Ovary (tissue), 9 donors: Measurements from ENCODE around the gene APH1A. TPM values are rescaled to one million over a fixed set of nuclear protein-coding genes. Genes with fewer than 3 reads are reported as not detected.

Source experiments
- DNase-seq, 5 donors: peaks; one replicate each; pipeline ENCODE4 v3.0.0-alpha.2; 2019 to 2020
- H3K27ac ChIP-seq, 2 donors: fragments of 200-600 bp; one replicate each; pipeline versions ENCODE4 v1.5.1 to v1.8.0; 2019 to 2022
- H3K27me3 ChIP-seq: fragments of 200-600 bp; one replicate; pipeline ENCODE4 v1.8.0; 2022
- H3K36me3 ChIP-seq: fragments of 200-600 bp; sonication (generic); one replicate; pipeline ENCODE4 v1.5.1; 2019
- H3K4me1 ChIP-seq: one replicate; pipeline ENCODE4 v1.8.1; 2013; ENCODE audit warnings: mild to moderate bottlenecking, moderate library complexity; ENCODE audit not compliant: insufficient read depth
- H3K4me3 ChIP-seq: fragments of 200-600 bp; sonication (generic); one replicate; pipeline ENCODE4 v1.5.1; 2017
- H3K9me3 ChIP-seq, 2 donors: fragments of 200-600 bp in 1 of 2; sonication (generic) in 1 of 2; one replicate each; pipeline versions ENCODE4 v1.5.1 to v1.8.1; 2013 to 2019; ENCODE audit warnings: mild to moderate bottlenecking in 1 of 2, moderate library complexity in 1 of 2
- EP300 ChIP-seq: sonication (generic); formaldehyde crosslinking; IDR thresholded peaks from one replicate; pipeline ENCODE4 v1.6.1; 2017; ENCODE audit warnings: antibody characterized with exemption
- POLR2A ChIP-seq: fragments of 450-650 bp; IDR thresholded peaks from one replicate; pipeline ENCODE4 v1.6.1; 2017; ENCODE audit warnings: antibody characterized with exemption, mild to moderate bottlenecking, moderate library complexity
- WGBS, 3 donors: extraction: QIAGEN DNeasy Blood & Tissue Kit in 1 of 3; methylation state at CpG; one replicate each; pipeline versions ENCODE4 v1.1.5 to v1.1.7; 2013 to 2017; 5-methylcytosine and 5-hydroxymethylcytosine counted together
- intact Hi-C, 4 donors: fragments of 100-400 bp; cut with DNase I; formaldehyde crosslinking; loops; one replicate each; pipeline versions ENCODE4 v1.11.0 to v1.15.1; 2022 to 2023
- polyA plus RNA-seq, 2 donors: library from polyadenylated mRNA; stranded (reverse); fragments of 200-250 nt in 1 of 2; fragments of 350-450 nt in 1 of 2; fragmentation: Illumina TruSeq in 1 of 2; extraction: RNeasy Lipid Tissue Mini Kit (QIAGEN cat#74804) in 1 of 2; gene quantifications; one replicate each; pipeline ENCODE4 v1.2.3, GENCODE V29; 2013 to 2014
- total RNA-seq, 7 donors: library from RNA; depleted of rRNA in 2 of 7; stranded (reverse); fragments of >200 nt in 2 of 7; fragmentation: NEBNext Ultra II Directional in 3 of 7; extraction: Animal tissue kit (Norgen Biotek cat#: 25700) in 3 of 7; gene quantifications; one replicate each; pipeline versions ENCODE4 v1.1.0 to v1.2.4, GENCODE V29; 2016 to 2023
- TF ChIP-seq, protein P1 (sequence below), 3 donors: fragments of 450-650 bp in 2 of 3; fragments of 200-600 bp in 1 of 3; IDR thresholded peaks; one replicate each; pipeline versions ENCODE4 v1.5.1 to v1.8.0; 2016 to 2022; ENCODE audit warnings: antibody characterized with exemption in 3 of 3, mild to moderate bottlenecking in 1 of 3
- donor health status: DM: no; HTN: no; CAD: no; lungs with moderate emphysema.
- donor health status: DM: no; HTN: no; CAD: no.
- donor health status: Bipolar disorder and iron deficiency.
- donor health status: DM: yes; HTN: yes; CAD: no.
- donor health status: DM: no; HTN: no; CAD: no.
- donor health status: DM: yes; HTN: yes; CAD: no.

APH1A gene
- total and polyA plus RNA-seq, 9 donors = 80.0 to 151 (median 116) TPM

GRCh38 chr1:150302902-150303301, 34.1 kb upstream of the APH1A start:
- WGBS, 3 donors = 73 to 81% (median 76%) methylated on average over 2 of the region's 2 CpGs
- DNase-seq = no peak
- peak overlapping the region in 1 of 2 donors; percentile 71 for H3K27ac ChIP-seq

DNA sequence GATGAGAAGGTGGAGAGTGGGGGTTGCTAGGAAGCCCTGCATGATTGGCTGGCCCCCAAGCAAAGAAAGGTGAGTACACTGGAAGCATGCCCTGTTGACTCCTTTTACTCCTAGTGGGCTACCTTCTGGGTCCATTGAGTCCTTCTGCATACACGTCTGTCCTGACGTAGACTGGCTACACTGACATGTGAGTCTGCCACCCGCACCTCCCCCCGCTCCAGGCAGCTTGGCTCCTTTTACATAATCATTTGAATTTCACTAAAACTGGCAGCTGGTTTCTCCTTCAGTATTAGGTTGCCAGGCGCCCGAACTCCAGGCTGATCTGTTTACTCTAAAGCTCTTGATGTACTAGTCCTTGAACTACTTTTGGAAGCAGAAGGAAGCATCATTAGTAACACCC, 33.5 kb upstream of the APH1A start:
- WGBS, 3 donors = 35 to 64% (median 42%) methylated on average over 6 of the region's 6 CpGs
- no peaks in the 10 kb centered on the region for H3K4me1 ChIP-seq
- H3K36me3 ChIP-seq = no peaks in the 10 kb centered on the region
- H3K4me3 ChIP-seq = no peak overlapping the region
- H3K9me3 ChIP-seq = no peaks in the 10 kb centered on the region
- TF ChIP-seq POLR2A = no peak
- TF ChIP-seq EP300 = no peak
- TF ChIP-seq, protein P1, sequence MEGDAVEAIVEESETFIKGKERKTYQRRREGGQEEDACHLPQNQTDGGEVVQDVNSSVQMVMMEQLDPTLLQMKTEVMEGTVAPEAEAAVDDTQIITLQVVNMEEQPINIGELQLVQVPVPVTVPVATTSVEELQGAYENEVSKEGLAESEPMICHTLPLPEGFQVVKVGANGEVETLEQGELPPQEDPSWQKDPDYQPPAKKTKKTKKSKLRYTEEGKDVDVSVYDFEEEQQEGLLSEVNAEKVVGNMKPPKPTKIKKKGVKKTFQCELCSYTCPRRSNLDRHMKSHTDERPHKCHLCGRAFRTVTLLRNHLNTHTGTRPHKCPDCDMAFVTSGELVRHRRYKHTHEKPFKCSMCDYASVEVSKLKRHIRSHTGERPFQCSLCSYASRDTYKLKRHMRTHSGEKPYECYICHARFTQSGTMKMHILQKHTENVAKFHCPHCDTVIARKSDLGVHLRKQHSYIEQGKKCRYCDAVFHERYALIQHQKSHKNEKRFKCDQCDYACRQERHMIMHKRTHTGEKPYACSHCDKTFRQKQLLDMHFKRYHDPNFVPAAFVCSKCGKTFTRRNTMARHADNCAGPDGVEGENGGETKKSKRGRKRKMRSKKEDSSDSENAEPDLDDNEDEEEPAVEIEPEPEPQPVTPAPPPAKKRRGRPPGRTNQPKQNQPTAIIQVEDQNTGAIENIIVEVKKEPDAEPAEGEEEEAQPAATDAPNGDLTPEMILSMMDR (IDR thresholded peaks at IDR 0.05) = no peak
- intact Hi-C loops = no loop called here
- DNase-seq = peak; percentile 64 to 81 (median 74)
- H3K27me3 ChIP-seq = no peaks in the 10 kb centered on the region
- H3K27ac ChIP-seq = peak overlapping the region; percentile 45 to 71

More at GRCh38 chr1:150302902-150303301, 34.1 kb upstream of the APH1A start:
- intact Hi-C loops = no loop called here
- H3K4me1 ChIP-seq = no peaks in the 10 kb centered on the region
- H3K9me3 ChIP-seq = no peaks in the 10 kb centered on the region
- H3K36me3 ChIP-seq = no peaks in the 10 kb centered on the region
- TF ChIP-seq POLR2A (no peak), EP300 (no peak)
- TF ChIP-seq, protein P1 (IDR thresholded peaks at IDR 0.05) = no peak
- H3K4me3 ChIP-seq = no peak overlapping the region
- no peaks in the 10 kb centered on the region for H3K27me3 ChIP-seq

DNA sequence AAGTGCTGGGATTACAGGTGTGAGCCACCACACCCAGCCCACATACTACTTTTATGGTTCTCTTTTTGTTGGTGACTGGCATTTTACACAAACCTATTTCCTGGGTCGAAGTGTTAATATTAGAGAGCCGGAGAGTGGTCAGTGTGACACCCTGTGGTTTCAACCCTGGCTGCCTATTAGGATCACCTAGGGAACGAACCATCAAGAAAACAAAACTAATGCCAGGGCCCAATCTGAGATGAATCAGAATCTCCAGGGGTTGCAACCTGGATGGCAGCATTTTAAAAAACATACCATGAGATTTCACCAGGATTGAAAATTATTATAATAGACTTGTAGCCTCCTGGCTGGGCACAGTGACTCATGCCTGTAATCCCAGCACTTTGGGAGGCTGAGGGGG, 30.9 kb upstream of the APH1A start:
- WGBS, 3 donors = 92 to 97% (median 93%) methylated on average over 3 of the region's 3 CpGs
- H3K27me3 ChIP-seq = no peaks in the 10 kb centered on the region
- TF ChIP-seq EP300 (no peak), POLR2A (no peak)
- TF ChIP-seq, protein P1 (IDR thresholded peaks at IDR 0.05) = no peak
- no peak overlapping the region for H3K4me3 ChIP-seq
- no peak overlapping the region for H3K27ac ChIP-seq
- H3K4me1 ChIP-seq = no peaks in the 10 kb centered on the region
- H3K9me3 ChIP-seq = no peaks in the 10 kb centered on the region
- intact Hi-C loops = no loop called here
- no peaks in the 10 kb centered on the region for H3K36me3 ChIP-seq
- no peak for DNase-seq

GRCh38 chr1:150295476-150295875, 26.7 kb upstream of the APH1A start:
- peaks cover 5% of the 10 kb centered on the region for H3K4me1 ChIP-seq
- no peak for TF ChIP-seq POLR2A
- TF ChIP-seq, protein P1 (IDR thresholded peaks at IDR 0.05) = no peak
- no peak for TF ChIP-seq EP300
- H3K4me3 ChIP-seq = no peak overlapping the region
- H3K36me3 ChIP-seq = no peaks in the 10 kb centered on the region
- intact Hi-C loops = no loop called here
- no peak for DNase-seq
- H3K9me3 ChIP-seq = no peaks in the 10 kb centered on the region
- H3K27me3 ChIP-seq = no peaks in the 10 kb centered on the region
- H3K27ac ChIP-seq = no peak overlapping the region
- 92 to 95% (median 94%) methylated on average over 2 of the region's 2 CpGs for WGBS, 3 donors
